Neural progenitor cell (in vitro differentiated cells): ENCODE results near the gene CA5A. TPM values are rescaled to one million over a fixed set of nuclear protein-coding genes. Genes with fewer than 3 reads are reported as not detected.

Experiments used
- DNase-seq: peaks from one replicate; pipeline ENCODE4 v3.0.0-alpha.2; 2016; ENCODE audit warnings: low spot score
- H2AFZ ChIP-seq: fragments of 200-600 bp; sonication (generic); replicated peaks from 2 replicates; pipeline ENCODE4 v1.6.1; 2016; ENCODE audit warnings: antibody characterized with exemption
- H3F3A ChIP-seq: fragments of 200-600 bp; sonication (generic); 2 replicates; pipeline ENCODE4 v1.6.1; 2016; ENCODE audit warnings: antibody characterized with exemption, low read depth
- H3K27ac ChIP-seq: fragments of 200-600 bp; sonication (generic); 2 replicates; pipeline ENCODE4 v1.5.1; 2016; ENCODE audit warnings: mild to moderate bottlenecking
- H3K27me3 ChIP-seq: fragments of 200-600 bp; sonication (generic); 2 replicates; pipeline ENCODE4 v1.6.1; 2016; ENCODE audit warnings: mild to moderate bottlenecking, moderate library complexity
- H3K36me3 ChIP-seq: fragments of 200-600 bp; sonication (generic); 2 replicates; pipeline ENCODE4 v1.5.1; 2016
- H3K4me1 ChIP-seq: fragments of 200-600 bp; sonication (generic); 2 replicates; pipeline ENCODE4 v1.6.1; 2016; ENCODE audit warnings: mixed run types
- H3K4me2 ChIP-seq: fragments of 200-600 bp; sonication (generic); 2 replicates; pipeline ENCODE4 v1.6.1; 2016
- H3K4me3 ChIP-seq: fragments of 200-600 bp; sonication (generic); 2 replicates; pipeline ENCODE4 v1.5.1; 2016
- H3K79me2 ChIP-seq: fragments of 200-600 bp; sonication (generic); 2 replicates; pipeline ENCODE4 v1.6.1; 2016; ENCODE audit warnings: low read depth
- H3K9ac ChIP-seq: fragments of 200-600 bp; sonication (generic); 2 replicates; pipeline ENCODE4 v1.6.1; 2016
- H3K9me3 ChIP-seq: fragments of 200-600 bp; sonication (generic); 2 replicates; pipeline ENCODE4 v1.5.1; 2016; ENCODE audit warnings: low read depth
- H4K20me1 ChIP-seq: fragments of 200-600 bp; sonication (generic); 2 replicates; pipeline ENCODE4 v1.6.1; 2016; ENCODE audit warnings: low read depth
- H3K27ac Mint-ChIP-seq: 3 replicates; pipeline ENCODE4 v1.8.0; 2021; ENCODE audit warnings: mixed read lengths
- H3K27me3 Mint-ChIP-seq: 2 replicates; pipeline ENCODE4 v1.8.0; 2022; ENCODE audit warnings: low read depth, mild to moderate bottlenecking, inconsistent platforms, moderate library complexity, mixed read lengths; ENCODE audit not compliant: insufficient read depth
- H3K36me3 Mint-ChIP-seq: 3 replicates; pipeline ENCODE4 v1.8.0; 2021; ENCODE audit warnings: mixed read lengths
- H3K4me1 Mint-ChIP-seq: 3 replicates; pipeline ENCODE4 v1.8.0; 2021; ENCODE audit warnings: mixed read lengths
- H3K4me3 Mint-ChIP-seq: 3 replicates; pipeline ENCODE4 v1.8.0; 2021; ENCODE audit warnings: mild to moderate bottlenecking, moderate library complexity, mixed read lengths
- H3K9me3 Mint-ChIP-seq: 3 replicates; pipeline ENCODE4 v1.8.0; 2020; ENCODE audit warnings: mixed read lengths
- EZH2 ChIP-seq: fragments of 200-600 bp; sonication (generic); IDR thresholded peaks from 2 replicates; pipeline ENCODE4 v1.6.1; 2017; ENCODE audit warnings: antibody characterized with exemption, mild to moderate bottlenecking, moderate library complexity
- EZH2phosphoT487 ChIP-seq: fragments of 200-600 bp; sonication (generic); IDR thresholded peaks from 2 replicates; pipeline ENCODE4 v1.6.1; 2017; ENCODE audit warnings: antibody characterized with exemption
- total RNA-seq: library from RNA; depleted of rRNA; stranded (reverse); fragments of >200 nt; gene quantifications from 2 replicates; pipeline ENCODE4 v1.2.3, GENCODE V29; 2015; ENCODE audit warnings: low replicate concordance
- TF ChIP-seq, protein P1 (sequence below): fragments of 200-600 bp; sonication (generic); IDR thresholded peaks from 2 replicates; pipeline ENCODE4 v1.5.1; 2017; ENCODE audit warnings: antibody characterized with exemption, mild to moderate bottlenecking

CA5A gene
- total RNA-seq, 1 donor from 2014 or later = not detected

DNA sequence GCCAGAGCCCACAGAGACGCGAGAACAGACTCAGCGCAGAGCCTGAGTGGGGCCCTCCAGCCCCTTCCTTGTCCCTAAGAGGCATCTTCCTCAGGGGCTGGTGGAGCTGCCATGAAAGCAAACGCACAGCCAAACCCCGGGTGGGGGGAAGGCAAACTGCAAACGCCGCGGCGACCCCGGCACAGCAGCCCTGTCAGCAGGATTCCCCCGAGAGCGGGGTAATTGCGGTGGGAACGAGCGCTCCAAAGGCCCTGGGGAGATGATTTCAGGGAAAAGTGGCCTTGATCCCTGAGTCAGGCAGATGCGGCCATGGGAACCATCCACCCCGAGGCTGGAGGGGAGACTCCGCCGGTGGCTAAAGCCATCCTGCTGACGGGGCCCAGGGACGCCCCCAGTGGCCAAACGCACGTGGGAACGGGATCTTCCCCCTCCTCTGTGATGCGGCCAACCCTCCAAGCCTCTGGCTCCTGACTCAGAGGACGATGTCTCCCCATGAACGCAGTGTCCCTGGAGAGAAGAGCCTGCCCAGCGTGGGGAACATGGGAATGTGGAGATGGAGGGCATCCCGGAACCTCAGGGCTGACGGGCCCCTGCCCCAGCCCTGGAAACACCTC lies 92.1 kb downstream of the CA5A start:
- H3K9ac ChIP-seq = no peak overlapping the region
- H3F3A ChIP-seq = peaks cover 16% of the 10 kb centered on the region
- Mint-ChIP-seq H3K36me3 (no peaks in the 10 kb centered on the region), H3K4me3 (no peak overlapping the region), H3K9me3 (no peaks in the 10 kb centered on the region), H3K4me1 (peaks cover 21% of the 10 kb centered on the region), H3K27me3 (no peaks in the 10 kb centered on the region), H3K27ac (peak overlapping the region; percentile 93)
- H4K20me1 ChIP-seq = peaks cover 2% of the 10 kb centered on the region
- no peak overlapping the region for H3K27ac ChIP-seq
- H3K79me2 ChIP-seq = no peaks in the 10 kb centered on the region
- peak; percentile 66 for DNase-seq
- H3K36me3 ChIP-seq = no peaks in the 10 kb centered on the region
- peaks cover 26% of the 10 kb centered on the region for H3K4me1 ChIP-seq
- H3K9me3 ChIP-seq = no peaks in the 10 kb centered on the region
- H2AFZ ChIP-seq = no peak overlapping the region
- H3K4me2 ChIP-seq = no peak overlapping the region
- no peak for TF ChIP-seq EZH2
- TF ChIP-seq EZH2phosphoT487 = no peak
- TF ChIP-seq, protein P1, sequence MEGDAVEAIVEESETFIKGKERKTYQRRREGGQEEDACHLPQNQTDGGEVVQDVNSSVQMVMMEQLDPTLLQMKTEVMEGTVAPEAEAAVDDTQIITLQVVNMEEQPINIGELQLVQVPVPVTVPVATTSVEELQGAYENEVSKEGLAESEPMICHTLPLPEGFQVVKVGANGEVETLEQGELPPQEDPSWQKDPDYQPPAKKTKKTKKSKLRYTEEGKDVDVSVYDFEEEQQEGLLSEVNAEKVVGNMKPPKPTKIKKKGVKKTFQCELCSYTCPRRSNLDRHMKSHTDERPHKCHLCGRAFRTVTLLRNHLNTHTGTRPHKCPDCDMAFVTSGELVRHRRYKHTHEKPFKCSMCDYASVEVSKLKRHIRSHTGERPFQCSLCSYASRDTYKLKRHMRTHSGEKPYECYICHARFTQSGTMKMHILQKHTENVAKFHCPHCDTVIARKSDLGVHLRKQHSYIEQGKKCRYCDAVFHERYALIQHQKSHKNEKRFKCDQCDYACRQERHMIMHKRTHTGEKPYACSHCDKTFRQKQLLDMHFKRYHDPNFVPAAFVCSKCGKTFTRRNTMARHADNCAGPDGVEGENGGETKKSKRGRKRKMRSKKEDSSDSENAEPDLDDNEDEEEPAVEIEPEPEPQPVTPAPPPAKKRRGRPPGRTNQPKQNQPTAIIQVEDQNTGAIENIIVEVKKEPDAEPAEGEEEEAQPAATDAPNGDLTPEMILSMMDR = peak; percentile 54
- H3K4me3 ChIP-seq = no peak overlapping the region
- H3K27me3 ChIP-seq = no peaks in the 10 kb centered on the region

GRCh38 chr16:87843678-87844105 lies 92.6 kb downstream of the CA5A start:
- H3K4me2 ChIP-seq = no peak overlapping the region
- no peaks in the 10 kb centered on the region for H3K9me3 Mint-ChIP-seq
- no peak for DNase-seq
- H3K27me3 Mint-ChIP-seq = no peaks in the 10 kb centered on the region
- H3K27me3 ChIP-seq = no peaks in the 10 kb centered on the region
- H3K36me3 ChIP-seq = no peaks in the 10 kb centered on the region
- no peaks in the 10 kb centered on the region for H3K9me3 ChIP-seq
- no peak overlapping the region for H3K27ac ChIP-seq
- H3F3A ChIP-seq = peaks cover 10% of the 10 kb centered on the region
- H3K27ac Mint-ChIP-seq = peak overlapping the region; percentile 93
- no peak overlapping the region for H3K4me3 ChIP-seq
- H3K4me3 Mint-ChIP-seq = no peak overlapping the region
- no peaks in the 10 kb centered on the region for H3K36me3 Mint-ChIP-seq
- H2AFZ ChIP-seq = no peak overlapping the region
- peaks cover 17% of the 10 kb centered on the region for H3K4me1 Mint-ChIP-seq
- no peaks in the 10 kb centered on the region for H3K79me2 ChIP-seq
- peaks cover 3% of the 10 kb centered on the region for H4K20me1 ChIP-seq
- H3K9ac ChIP-seq = no peak overlapping the region
- peaks cover 26% of the 10 kb centered on the region for H3K4me1 ChIP-seq
- TF ChIP-seq, protein P1 = no peak
- TF ChIP-seq EZH2phosphoT487 (no peak), EZH2 (no peak)

- H3K9ac ChIP-seq = no peak overlapping the region
- H3K27ac ChIP-seq = no peak overlapping the region
- peaks cover 12% of the 10 kb centered on the region for H3K4me1 ChIP-seq
- no peaks in the 10 kb centered on the region for H3F3A ChIP-seq
- DNase-seq = no peak
- no peaks in the 10 kb centered on the region for H3K9me3 ChIP-seq
- H3K4me3 Mint-ChIP-seq = no peak overlapping the region
- no peaks in the 10 kb centered on the region for H3K27me3 Mint-ChIP-seq
- no peak overlapping the region for H3K4me2 ChIP-seq
- H3K79me2 ChIP-seq = no peaks in the 10 kb centered on the region
- H3K9me3 Mint-ChIP-seq = no peaks in the 10 kb centered on the region
- peaks cover 7% of the 10 kb centered on the region for H3K4me1 Mint-ChIP-seq
- H3K27ac Mint-ChIP-seq = no peak overlapping the region
- no peak overlapping the region for H2AFZ ChIP-seq
- no peak for TF ChIP-seq EZH2
- H3K36me3 Mint-ChIP-seq = no peaks in the 10 kb centered on the region
- no peaks in the 10 kb centered on the region for H3K36me3 ChIP-seq
- peaks cover 3% of the 10 kb centered on the region for H4K20me1 ChIP-seq
- H3K4me3 ChIP-seq = no peak overlapping the region
- no peaks in the 10 kb centered on the region for H3K27me3 ChIP-seq
Observed at GRCh38 chr16:87842209-87842869, 94.0 kb downstream of the CA5A start.
